ENCODE results near the gene CABP7.

The CABP7 gene

DNA sequence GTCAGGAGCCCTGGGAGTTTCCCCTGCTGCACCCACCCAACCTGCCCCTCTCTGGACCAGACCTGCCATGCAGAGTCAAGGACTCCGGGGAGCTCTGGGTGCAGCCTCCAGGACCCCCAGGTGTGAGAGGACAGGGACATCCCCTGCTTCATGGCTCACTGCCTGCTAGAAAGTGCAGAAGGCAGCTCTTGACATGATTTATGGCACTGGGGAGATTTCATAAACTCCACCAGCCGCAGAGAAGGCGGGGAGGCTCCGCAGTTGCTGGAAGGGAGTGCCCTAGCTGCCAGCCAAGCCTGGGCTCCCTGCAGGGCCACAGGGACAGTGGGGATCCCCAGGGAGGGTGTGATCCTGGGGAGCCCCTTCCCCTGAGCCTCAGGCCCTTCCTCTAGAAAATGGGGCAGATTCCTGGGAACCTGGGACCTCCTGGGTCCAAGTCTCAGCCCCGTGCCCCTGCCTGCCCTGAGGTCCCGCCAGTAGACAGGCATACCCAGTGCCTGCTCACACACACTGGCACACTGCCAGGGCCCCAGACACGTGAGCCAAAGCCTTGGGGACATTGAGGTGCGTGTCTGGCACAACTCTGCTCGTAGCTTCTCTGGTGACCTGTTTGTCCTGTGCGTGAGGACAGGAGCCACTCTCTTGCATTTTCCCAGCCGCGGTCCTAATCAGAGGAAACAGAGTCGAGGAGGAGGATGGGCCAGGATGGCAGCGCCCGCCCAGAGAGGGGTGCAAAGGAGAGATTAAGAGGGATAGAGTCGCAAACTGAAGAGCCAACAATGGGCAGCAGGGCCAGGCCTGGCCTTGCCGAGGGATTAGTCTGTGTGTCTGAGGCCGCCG lies 13.8 kb downstream of the CABP7 start:
- no peak overlapping the region for H2BK15ac ChIP-seq (replicated peaks; ENCODE audit: low read depth)
- H3K79me1 ChIP-seq (ENCODE audit: low read length) = no peaks in the 10 kb centered on the region
- no peak overlapping the region for H2AK5ac ChIP-seq (ENCODE audit: low read length)
- no peaks in the 10 kb centered on the region for H3K36me3 ChIP-seq (ENCODE audit: control insufficient read depth, insufficient read depth, low read length)
- no peaks in the 10 kb centered on the region for H3K4me1 ChIP-seq (ENCODE audit: control insufficient read depth, low read depth, low read length)
- H2BK5ac ChIP-seq (ENCODE audit: low read length) = no peak overlapping the region
- H3K27me3 ChIP-seq (ENCODE audit: insufficient read depth, low read length, poor library complexity) = no peaks in the 10 kb centered on the region
- H3K79me2 ChIP-seq (ENCODE audit: control insufficient read depth, insufficient read depth, low read length) = no peaks in the 10 kb centered on the region
- no peak overlapping the region for H3K56ac ChIP-seq (ENCODE audit: low read length)
- no peak overlapping the region for H3K18ac ChIP-seq (ENCODE audit: low read length)
- no CpG with 5 or more reads among the region's 19 CpGs for WGBS (ENCODE audit: extremely low coverage, insufficient coverage, low lambda C conversion rate)
- H3K4me3 ChIP-seq (ENCODE audit: low read length) = no peak overlapping the region
- H2BK120ac ChIP-seq (ENCODE audit: low read depth, low read length) = no peak overlapping the region
- H3K4ac ChIP-seq (ENCODE audit: low read depth, low read length) = no peak overlapping the region
- H3K9ac ChIP-seq (ENCODE audit: low read length) = no peak overlapping the region
- H4K5ac ChIP-seq (ENCODE audit: low read length) = no peak overlapping the region
- no peak for DNase-seq
- no peak overlapping the region for H4K8ac ChIP-seq (ENCODE audit: low read depth, low read length)
- no peak overlapping the region for H3K4me2 ChIP-seq (ENCODE audit: low read length)
- H3K27ac ChIP-seq (ENCODE audit: low read depth, low read length) = no peak overlapping the region
- no peak overlapping the region for H3K23ac ChIP-seq (ENCODE audit: low read length)

DNA sequence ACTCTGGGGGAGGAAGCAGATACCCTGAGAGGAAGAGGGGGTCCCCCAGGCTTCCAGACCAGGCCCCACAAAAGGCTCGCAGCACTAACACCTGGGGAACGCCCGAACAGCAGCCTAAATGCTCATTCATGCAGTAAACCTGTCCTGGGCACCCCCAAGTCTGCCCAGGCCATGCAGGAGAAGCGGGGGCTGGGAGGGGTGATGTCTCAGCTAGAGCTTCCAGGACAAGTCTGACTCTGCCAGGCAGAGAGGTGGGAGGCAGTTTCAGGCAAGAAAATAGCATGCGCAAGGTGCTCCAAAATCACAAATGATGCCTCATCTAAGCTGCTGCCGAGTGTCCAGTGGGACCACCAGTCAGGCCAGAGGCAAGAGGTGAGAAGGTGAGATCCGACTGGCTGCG lies 14.6 kb downstream of the CABP7 start:
- Histone ChIP-seq H2BK15ac (replicated peaks; ENCODE audit: low read depth) (no peak overlapping the region), H3K4ac (ENCODE audit: low read depth, low read length) (no peak overlapping the region), H3K56ac (ENCODE audit: low read length) (no peak overlapping the region), H3K4me3 (ENCODE audit: low read length) (no peak overlapping the region), H2AK5ac (ENCODE audit: low read length) (no peak overlapping the region), H3K4me1 (ENCODE audit: control insufficient read depth, low read depth, low read length) (no peaks in the 10 kb centered on the region), H2BK120ac (ENCODE audit: low read depth, low read length) (no peak overlapping the region), H3K27me3 (ENCODE audit: insufficient read depth, low read length, poor library complexity) (no peaks in the 10 kb centered on the region), H2BK5ac (ENCODE audit: low read length) (no peak overlapping the region), H4K5ac (ENCODE audit: low read length) (no peak overlapping the region), H3K9ac (ENCODE audit: low read length) (no peak overlapping the region), H3K79me1 (ENCODE audit: low read length) (no peaks in the 10 kb centered on the region), H3K36me3 (ENCODE audit: control insufficient read depth, insufficient read depth, low read length) (no peaks in the 10 kb centered on the region), H3K18ac (ENCODE audit: low read length) (no peak overlapping the region), H3K79me2 (ENCODE audit: control insufficient read depth, insufficient read depth, low read length) (no peaks in the 10 kb centered on the region), H4K8ac (ENCODE audit: low read depth, low read length) (no peak overlapping the region), H3K23ac (ENCODE audit: low read length) (no peak overlapping the region), H3K27ac (ENCODE audit: low read depth, low read length) (no peak overlapping the region), H3K4me2 (ENCODE audit: low read length) (no peak overlapping the region)
- no CpG with 5 or more reads among the region's 8 CpGs for WGBS (ENCODE audit: extremely low coverage, insufficient coverage, low lambda C conversion rate)
- no peak for DNase-seq

DNA sequence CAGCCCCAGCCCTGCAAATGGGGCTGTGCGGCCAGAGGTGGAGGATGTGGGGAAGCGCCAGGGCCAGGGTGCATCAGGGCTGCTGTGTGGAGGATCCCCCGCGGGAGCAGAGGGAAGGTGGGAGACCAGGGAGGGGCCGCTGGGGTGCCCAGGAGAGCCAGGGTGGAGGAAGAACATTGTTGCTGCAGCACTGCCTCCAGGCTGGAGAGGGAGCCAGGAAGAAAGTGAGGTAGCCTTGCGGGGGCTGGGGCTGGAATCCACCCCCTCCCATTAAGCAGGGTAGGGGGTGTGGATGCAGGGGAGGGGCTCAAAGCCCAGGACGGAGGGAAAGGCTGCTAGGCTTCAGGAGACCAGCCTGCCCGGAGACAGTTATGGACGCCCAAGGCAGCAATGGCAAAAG lies 15.0 kb downstream of the CABP7 start:
- H3K27me3 ChIP-seq (ENCODE audit: insufficient read depth, low read length, poor library complexity) = no peaks in the 10 kb centered on the region
- no peaks in the 10 kb centered on the region for H3K4me1 ChIP-seq (ENCODE audit: control insufficient read depth, low read depth, low read length)
- DNase-seq = peak; percentile 37
- no peak overlapping the region for H3K4me3 ChIP-seq (ENCODE audit: low read length)
- no peak overlapping the region for H3K18ac ChIP-seq (ENCODE audit: low read length)
- no CpG with 5 or more reads among the region's 9 CpGs for WGBS (ENCODE audit: extremely low coverage, insufficient coverage, low lambda C conversion rate)
- no peak overlapping the region for H3K9ac ChIP-seq (ENCODE audit: low read length)
- H2AK5ac ChIP-seq (ENCODE audit: low read length) = no peak overlapping the region
- no peak overlapping the region for H3K4me2 ChIP-seq (ENCODE audit: low read length)
- no peak overlapping the region for H3K23ac ChIP-seq (ENCODE audit: low read length)
- H2BK5ac ChIP-seq (ENCODE audit: low read length) = no peak overlapping the region
- H3K27ac ChIP-seq (ENCODE audit: low read depth, low read length) = no peak overlapping the region
- H3K79me2 ChIP-seq (ENCODE audit: control insufficient read depth, insufficient read depth, low read length) = no peaks in the 10 kb centered on the region
- H3K56ac ChIP-seq (ENCODE audit: low read length) = peak overlapping the region; percentile 25
- no peak overlapping the region for H2BK15ac ChIP-seq (replicated peaks; ENCODE audit: low read depth)
- H4K8ac ChIP-seq (ENCODE audit: low read depth, low read length) = no peak overlapping the region
- no peak overlapping the region for H4K5ac ChIP-seq (ENCODE audit: low read length)
- H3K79me1 ChIP-seq (ENCODE audit: low read length) = no peaks in the 10 kb centered on the region
- H3K36me3 ChIP-seq (ENCODE audit: control insufficient read depth, insufficient read depth, low read length) = no peaks in the 10 kb centered on the region
- H2BK120ac ChIP-seq (ENCODE audit: low read depth, low read length) = no peak overlapping the region
- H3K4ac ChIP-seq (ENCODE audit: low read depth, low read length) = no peak overlapping the region

DNA sequence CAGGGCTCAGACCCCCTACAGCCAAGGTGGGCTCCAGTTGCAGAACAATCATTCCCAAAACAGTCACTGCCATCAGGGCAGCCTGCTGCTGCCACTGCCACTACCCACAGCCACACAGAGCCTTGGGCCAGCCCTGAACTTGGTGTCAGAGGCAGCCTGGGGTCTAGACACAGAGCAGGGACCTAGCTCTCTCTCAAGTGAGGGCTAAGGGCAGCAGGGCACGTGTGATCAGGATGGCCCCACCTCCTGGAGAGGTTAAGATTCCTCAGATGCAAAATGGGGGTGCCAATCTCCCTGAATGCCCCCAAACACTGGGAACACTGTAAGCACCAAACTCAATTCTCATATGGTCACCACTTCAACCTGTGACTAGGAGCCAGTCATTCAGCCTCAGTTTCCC lies 15.6 kb downstream of the CABP7 start:
- DNase-seq = no peak

DNA sequence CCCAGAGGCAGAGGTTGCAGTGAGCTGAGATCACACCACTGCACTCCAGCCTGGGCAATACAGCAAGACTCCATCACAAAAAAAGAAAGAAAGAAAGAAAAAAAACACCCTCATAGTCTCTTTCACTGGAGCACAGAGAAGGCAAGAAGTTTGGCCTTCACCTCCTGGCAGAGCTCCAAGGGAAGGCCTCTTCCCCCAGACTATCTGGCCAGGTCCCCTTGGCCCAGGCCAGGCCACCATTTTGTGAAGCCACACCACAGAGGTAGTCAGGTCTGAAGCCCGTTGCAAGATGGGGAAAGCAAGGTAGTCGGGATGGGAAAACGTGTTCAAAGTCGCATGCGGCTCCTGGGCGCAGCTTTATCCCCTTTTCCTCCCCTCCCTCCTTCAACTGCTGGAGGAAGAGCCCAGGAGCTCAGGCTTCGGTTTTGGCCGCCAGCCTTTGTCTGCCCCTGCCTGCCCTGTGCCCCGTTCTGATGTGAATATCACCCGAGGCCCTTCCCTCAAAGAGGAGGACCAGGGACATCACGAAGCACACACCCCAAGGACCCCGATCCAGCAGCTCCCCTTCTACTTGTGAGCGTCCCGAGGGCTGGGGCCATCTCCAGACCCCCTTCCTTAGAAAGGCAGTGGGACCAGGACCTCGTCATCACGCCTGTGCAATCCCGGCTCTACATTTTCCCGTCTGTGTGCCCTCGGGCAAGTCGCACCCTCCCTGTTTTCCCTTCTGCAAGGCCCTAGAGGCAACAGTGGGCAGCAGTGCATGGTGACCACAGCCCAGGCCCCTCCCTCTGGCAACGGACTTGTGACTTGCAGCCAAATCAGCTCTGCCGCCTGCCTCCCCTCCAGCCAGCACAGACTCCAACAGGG lies 17.7 kb downstream of the CABP7 start:
- Histone ChIP-seq H3K4me1 (ENCODE audit: control insufficient read depth, low read depth, low read length) (no peaks in the 10 kb centered on the region), H3K18ac (ENCODE audit: low read length) (no peak overlapping the region), H2BK15ac (replicated peaks; ENCODE audit: low read depth) (no peak overlapping the region), H2BK5ac (ENCODE audit: low read length) (no peak overlapping the region), H3K4me3 (ENCODE audit: low read length) (no peak overlapping the region), H3K79me1 (ENCODE audit: low read length) (no peaks in the 10 kb centered on the region), H4K5ac (ENCODE audit: low read length) (no peak overlapping the region), H2AK5ac (ENCODE audit: low read length) (no peak overlapping the region), H3K36me3 (ENCODE audit: control insufficient read depth, insufficient read depth, low read length) (no peaks in the 10 kb centered on the region), H3K23ac (ENCODE audit: low read length) (no peak overlapping the region), H3K4me2 (ENCODE audit: low read length) (no peak overlapping the region), H3K79me2 (ENCODE audit: control insufficient read depth, insufficient read depth, low read length) (no peaks in the 10 kb centered on the region), H3K27me3 (ENCODE audit: insufficient read depth, low read length, poor library complexity) (no peaks in the 10 kb centered on the region), H2BK120ac (ENCODE audit: low read depth, low read length) (no peak overlapping the region), H3K27ac (ENCODE audit: low read depth, low read length) (no peak overlapping the region), H3K9ac (ENCODE audit: low read length) (no peak overlapping the region), H3K56ac (ENCODE audit: low read length) (no peak overlapping the region), H3K4ac (ENCODE audit: low read depth, low read length) (no peak overlapping the region), H4K8ac (ENCODE audit: low read depth, low read length) (no peak overlapping the region)
- DNase-seq = no peak
- no CpG with 5 or more reads among the region's 22 CpGs for WGBS (ENCODE audit: extremely low coverage, insufficient coverage, low lambda C conversion rate)

More for the DNA sequence above, 15.6 kb downstream of the CABP7 start:
- Histone ChIP-seq H3K27ac (ENCODE audit: low read depth, low read length) (no peak overlapping the region), H4K5ac (ENCODE audit: low read length) (no peak overlapping the region), H3K18ac (ENCODE audit: low read length) (no peak overlapping the region), H2BK5ac (ENCODE audit: low read length) (no peak overlapping the region), H3K4me1 (ENCODE audit: control insufficient read depth, low read depth, low read length) (no peaks in the 10 kb centered on the region), H3K36me3 (ENCODE audit: control insufficient read depth, insufficient read depth, low read length) (no peaks in the 10 kb centered on the region), H2BK120ac (ENCODE audit: low read depth, low read length) (no peak overlapping the region), H3K23ac (ENCODE audit: low read length) (no peak overlapping the region), H3K79me2 (ENCODE audit: control insufficient read depth, insufficient read depth, low read length) (no peaks in the 10 kb centered on the region), H2AK5ac (ENCODE audit: low read length) (no peak overlapping the region), H2BK15ac (replicated peaks; ENCODE audit: low read depth) (no peak overlapping the region), H3K56ac (ENCODE audit: low read length) (no peak overlapping the region), H3K27me3 (ENCODE audit: insufficient read depth, low read length, poor library complexity) (no peaks in the 10 kb centered on the region), H4K8ac (ENCODE audit: low read depth, low read length) (no peak overlapping the region), H3K4me2 (ENCODE audit: low read length) (no peak overlapping the region), H3K9ac (ENCODE audit: low read length) (no peak overlapping the region), H3K79me1 (ENCODE audit: low read length) (no peaks in the 10 kb centered on the region), H3K4me3 (ENCODE audit: low read length) (no peak overlapping the region), H3K4ac (ENCODE audit: low read depth, low read length) (no peak overlapping the region)
- no CpG with 5 or more reads among the region's 1 CpG for WGBS (ENCODE audit: extremely low coverage, insufficient coverage, low lambda C conversion rate)
